Hippocampal formation (tissue), 2 donors: Measurements from ENCODE around the gene SLC23A1.
A peak's percentile ranks its signal among the peaks of the same experiment; 100 is the strongest.
"Not testable (repeated sequence)": the region's sequence is repeated elsewhere in the genome, so short reads cannot be mapped to it uniquely, and the experiment has no call there.

Experiments used
- DNase-seq, 2 donors: peaks; one replicate each; lab custom pipeline; 2025; lab: John Stamatoyannopoulos, UW

SLC23A1 gene

DNA sequence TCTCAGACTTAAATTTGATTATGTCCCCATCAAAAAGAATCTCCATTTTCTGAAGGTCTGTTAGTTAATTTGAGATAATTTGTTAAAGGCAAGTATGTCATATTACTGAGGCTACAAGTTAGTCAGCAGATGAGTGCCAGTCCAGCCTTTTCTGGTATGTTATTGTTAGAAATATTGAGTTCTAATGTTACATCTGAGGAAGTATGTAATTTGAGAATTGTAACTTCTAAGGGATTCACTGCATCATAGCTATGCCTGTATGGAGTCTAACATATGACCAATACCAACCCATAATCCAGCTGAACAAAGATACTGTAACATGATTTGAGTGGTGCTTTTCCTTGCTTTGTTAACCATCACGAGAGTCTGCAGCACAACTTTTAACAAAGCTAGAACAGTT lies 13.9 kb downstream of the SLC23A1 start:
- DNase-seq = no peak

- DNase-seq = peak in 1 of 2 donors; percentile 21
Observed at GRCh38 chr5:139368613-139369012, 14.5 kb downstream of the SLC23A1 start.

DNA sequence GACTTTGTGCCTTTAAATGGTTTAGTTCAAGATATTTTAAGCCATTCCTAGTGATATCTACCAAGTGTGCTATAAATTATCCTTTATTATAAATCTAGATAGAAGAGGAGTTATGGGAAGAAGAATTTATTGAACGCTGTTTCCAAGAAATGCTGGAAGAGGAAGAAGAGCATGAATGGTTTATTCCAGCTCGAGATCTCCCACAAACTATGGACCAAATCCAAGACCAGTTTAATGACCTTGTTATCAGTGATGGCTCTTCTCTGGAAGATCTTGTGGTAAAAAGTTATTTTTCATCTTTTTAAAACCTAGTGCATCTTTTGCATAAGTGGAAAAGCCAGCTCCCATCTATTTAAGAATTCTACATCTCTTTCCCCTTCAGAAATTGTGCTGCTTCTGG lies 18.6 kb downstream of the SLC23A1 start:
- DNase-seq = no peak

- no peak for DNase-seq
Observed at GRCh38 chr5:139363937-139364336, 19.2 kb downstream of the SLC23A1 start.

- DNase-seq = no peak
Observed at GRCh38 chr5:139361835-139362429, 21.2 kb downstream of the SLC23A1 start.

- no peak for DNase-seq
Observed at GRCh38 chr5:139360384-139360783, 22.7 kb downstream of the SLC23A1 start.

DNA sequence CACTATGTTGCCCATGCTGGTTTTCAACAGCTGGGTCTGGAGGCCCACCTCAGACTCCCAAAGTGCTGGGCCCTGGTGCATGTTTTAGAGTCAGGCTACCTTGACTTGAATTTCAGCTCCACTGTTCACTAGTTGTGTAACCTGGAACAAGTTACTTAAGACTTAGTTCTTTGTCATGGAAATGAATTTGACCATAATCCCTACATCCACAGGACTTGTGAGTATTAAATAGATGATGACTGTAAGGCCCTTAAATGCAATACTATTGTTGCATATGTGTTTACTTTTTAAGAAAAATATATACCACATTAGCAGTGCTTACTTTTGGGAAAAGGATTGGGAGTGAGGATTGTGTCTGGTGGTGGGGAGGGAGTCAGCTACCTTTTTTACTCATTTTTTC lies 25.0 kb downstream of the SLC23A1 start:
- no peak for DNase-seq

GRCh38 chr5:139355900-139356299 lies 27.2 kb downstream of the SLC23A1 start:
- not testable (repeated sequence) for DNase-seq

DNA sequence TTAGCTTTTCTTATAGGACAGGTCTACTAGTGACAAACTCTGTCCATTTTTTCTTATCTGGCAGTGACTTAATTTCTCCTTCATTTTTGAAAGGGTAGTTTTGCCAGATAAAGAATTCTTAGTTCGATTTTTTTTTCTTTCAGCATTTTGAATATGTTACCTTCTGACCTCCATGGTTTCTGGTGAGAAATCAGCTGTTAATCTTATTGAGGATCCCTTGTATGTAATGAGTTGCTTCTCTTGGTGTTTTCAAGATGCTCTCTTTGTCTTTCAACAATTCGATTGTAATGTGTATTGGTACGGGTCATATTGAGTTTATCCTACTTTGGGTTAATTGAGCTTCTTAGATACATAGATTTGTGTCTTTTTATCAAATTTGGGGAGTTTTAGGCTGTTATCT lies 28.9 kb downstream of the SLC23A1 start:
- DNase-seq = no peak

DNA sequence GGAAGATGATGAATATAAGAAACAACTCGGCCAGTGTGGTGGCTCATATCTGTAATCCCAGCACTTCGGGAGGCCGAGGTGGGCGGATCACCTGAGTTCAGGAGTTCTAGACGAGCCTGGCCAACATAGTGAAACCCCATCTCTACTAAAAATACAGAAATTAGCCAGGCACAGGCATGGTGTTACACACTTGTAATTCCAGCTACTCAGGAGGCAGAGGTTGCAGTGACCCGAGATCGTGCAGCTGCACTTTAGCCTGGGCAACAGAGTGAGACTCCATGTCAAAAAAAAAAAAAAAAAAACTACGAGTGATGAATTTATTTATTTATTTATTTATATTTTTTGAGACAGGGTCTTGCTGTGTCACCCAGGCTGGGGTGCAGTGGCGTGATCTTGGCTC lies 35.2 kb downstream of the SLC23A1 start:
- DNase-seq = not testable (repeated sequence)

DNA sequence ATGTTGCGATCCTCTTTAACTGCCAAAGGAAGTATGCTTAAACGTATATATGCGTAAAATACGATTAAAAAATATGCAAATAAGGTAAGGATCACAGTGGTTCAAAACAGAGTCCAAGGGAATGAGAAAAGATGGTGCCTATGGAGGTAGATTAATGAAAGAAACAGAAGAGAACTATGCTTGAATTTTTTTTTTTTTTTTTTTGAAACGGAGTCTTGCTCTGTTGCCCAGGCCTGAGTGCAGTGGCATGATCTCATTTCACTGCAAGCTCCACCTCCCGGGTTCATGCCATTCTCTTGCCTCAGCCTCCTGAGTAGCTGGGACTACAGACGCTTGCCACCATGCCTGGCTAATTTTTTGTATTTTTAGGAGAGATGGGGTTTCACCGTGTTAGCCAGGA lies 37.7 kb downstream of the SLC23A1 start:
- DNase-seq = not testable (repeated sequence)

GRCh38 chr5:139344177-139344576 lies 38.9 kb downstream of the SLC23A1 start:
- DNase-seq = no peak

DNA sequence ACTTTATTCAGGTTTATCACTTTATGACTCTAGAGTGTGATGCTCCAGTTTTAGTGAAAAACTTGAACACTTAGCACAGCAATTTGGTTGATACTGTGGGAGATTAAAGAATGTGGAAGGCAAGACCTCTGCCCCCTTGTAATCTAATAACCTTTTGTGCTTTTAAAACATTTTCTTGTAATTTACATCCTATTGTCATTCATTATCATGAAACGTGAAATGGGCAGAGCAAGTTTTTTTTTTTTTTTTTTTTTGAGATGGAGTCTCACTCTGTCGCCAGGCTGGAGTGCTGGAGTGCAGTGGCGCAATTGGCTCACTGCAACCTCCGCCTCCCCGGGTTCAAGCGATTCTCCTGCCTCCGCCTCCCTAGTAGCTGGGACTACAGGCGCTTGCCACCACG lies 39.6 kb downstream of the SLC23A1 start:
- no peak for DNase-seq

- no peak for DNase-seq
Observed at GRCh38 chr5:139342423-139342723, 40.7 kb downstream of the SLC23A1 start.

- DNase-seq = peak; percentile 94 to 98
Observed at GRCh38 chr5:139341689-139342422, 41.2 kb downstream of the SLC23A1 start, which contains the start of gene PAIP2. TSS of gene PAIP2 (plus strand) at chr5:139341854. CDS start at chr5:139363785, 21,931 bp downstream.

DNA sequence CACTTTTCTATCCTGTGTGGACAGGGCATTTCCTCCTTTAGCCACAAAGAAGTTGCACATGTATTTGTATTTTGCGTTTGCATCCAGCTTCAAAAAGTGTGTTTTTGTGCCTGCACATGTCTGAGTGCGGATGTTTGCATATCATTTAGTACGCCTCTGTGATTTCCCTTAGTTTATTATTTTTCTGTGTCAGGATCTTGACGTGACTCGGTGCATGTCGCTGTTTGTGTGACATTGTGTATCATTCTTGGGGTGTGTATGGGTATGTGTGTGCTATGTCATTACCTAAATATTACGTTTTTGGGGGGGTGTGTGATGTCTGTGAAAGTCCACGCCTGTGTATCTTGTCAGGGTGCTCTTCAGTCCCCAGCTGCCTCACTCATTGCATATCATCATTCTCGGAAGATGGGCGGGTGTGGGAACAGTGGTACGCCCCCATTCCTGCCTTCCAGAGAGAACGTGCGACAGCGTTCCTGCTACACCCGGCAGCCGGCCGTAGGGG lies 41.9 kb downstream of the SLC23A1 start:
- no peak for DNase-seq

- DNase-seq = no peak
Observed at GRCh38 chr5:139340051-139340450, 43.0 kb downstream of the SLC23A1 start.

DNA sequence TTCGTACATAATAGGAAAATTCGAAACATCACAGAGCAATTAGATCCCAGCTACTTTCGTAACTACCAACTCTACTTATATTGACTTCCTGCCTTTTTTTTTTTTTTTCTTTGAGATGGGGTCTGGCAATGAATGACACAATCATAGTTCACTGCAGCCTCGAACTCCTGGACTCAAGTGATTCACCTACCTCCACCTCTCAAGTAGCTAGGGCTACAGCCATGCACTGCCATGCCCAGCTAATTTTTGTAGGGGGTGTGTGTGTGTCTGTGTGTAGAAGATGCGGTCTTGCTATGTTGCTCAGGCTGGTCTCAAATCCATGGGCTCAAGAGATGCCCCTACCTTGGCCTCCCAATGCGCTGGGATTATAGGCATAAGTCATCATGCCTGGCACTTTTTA lies 47.3 kb downstream of the SLC23A1 start:
- DNase-seq = no peak
